ENCODE measurements around the gene GOLGA3. TPM values are rescaled to one million over a fixed set of nuclear protein-coding genes. Genes with fewer than 3 reads are reported as not detected.

Gene GOLGA3
- total and polyA plus RNA-seq, 9 of the 15 experiments (the other 6 are each of a cell fraction or from before 2014, with no cell fraction given) = 1.9 to 48.1 (median 18.4) TPM

GRCh38 chr12:132761032-132761920, 67.4 kb downstream of the GOLGA3 start, which contains the start of gene ANKLE2 (continued):
- TF ChIP-seq ZBTB11 (CRISPR knock-in tag; IDR thresholded peaks at IDR 0.05) = peak in 1 of 3 experiments; percentile 11; a peak in 1 of 6 replicates
- TF ChIP-seq KDM5B (IDR thresholded peaks at IDR 0.05; ENCODE audit: insufficient replicate concordance, low read depth, low read length) = peak; percentile 32
- no peak for TF ChIP-seq DLX4 (CRISPR knock-in tag; IDR thresholded peaks at IDR 0.05)
- no peak for TF ChIP-seq RUNX1 (IDR thresholded peaks at IDR 0.05; ENCODE audit: low read depth)
- TF ChIP-seq ZNF121 (CRISPR knock-in tag; conservative IDR thresholded peaks at IDR 0.05) = no peak
- TF ChIP-seq FOXK2 (conservative IDR thresholded peaks at IDR 0.05 in 1 of 2, IDR thresholded peaks at IDR 0.05 in 1 of 2; ENCODE audit: low read depth in 2 of 2) = no peak
- TF ChIP-seq NR2C1 (IDR thresholded peaks at IDR 0.05) = no peak
- TF ChIP-seq NR2C1 (tag; IDR thresholded peaks at IDR 0.05) = no peak
- no peak for TF ChIP-seq ZNF124 (CRISPR knock-in tag; IDR thresholded peaks at IDR 0.05)
- TF ChIP-seq BACH1 (tag; IDR thresholded peaks at IDR 0.05) = no peak
- TF ChIP-seq ZNF57 (CRISPR knock-in tag; IDR thresholded peaks at IDR 0.05) = no peak
- TF ChIP-seq L3MBTL2 (IDR thresholded peaks at IDR 0.05) = no peak
- no peak for TF ChIP-seq FOXJ3 (CRISPR knock-in tag; IDR thresholded peaks at IDR 0.05)
- no peak for TF ChIP-seq SETDB1 (IDR thresholded peaks at IDR 0.05; ENCODE audit: low read length)
- 0 out of 2 replicates have a peak, but pooled peaks have one; percentile 27 for TF ChIP-seq THAP12 (CRISPR knock-in tag; IDR thresholded peaks at IDR 0.05)
- TF ChIP-seq ATF3 (IDR thresholded peaks at IDR 0.05) = no peak
- TF ChIP-seq ATF3 (CRISPR knock-in tag; conservative IDR thresholded peaks at IDR 0.05) = no peak
- TF ChIP-seq ZBTB1 (CRISPR knock-in tag; IDR thresholded peaks at IDR 0.05; ENCODE audit: borderline replicate concordance, low read depth) = peak; percentile 80
- no peak for TF ChIP-seq CBX5 (IDR thresholded peaks at IDR 0.05; ENCODE audit: borderline replicate concordance, low read depth)
- TF ChIP-seq ESRRA (IDR thresholded peaks at IDR 0.05; ENCODE audit: borderline replicate concordance, low read depth) = no peak
